Measurements from ENCODE around the gene GSTM5. TPM values are rescaled to one million over a fixed set of nuclear protein-coding genes. Genes with fewer than 3 reads are reported as not detected.

The GSTM5 gene
- total and polyA plus RNA-seq, 2 of the 8 experiments (the other 6 are each of a cell fraction or from before 2014, with no cell fraction given), result 0.24 to 0.89 TPM

- Histone ChIP-seq H3K36me3 (ENCODE audit: control insufficient read depth in 2 of 4, insufficient read depth in 4 of 4, low read length in 3 of 4) (no peaks in the 10 kb centered on the region), H3K4me2 (ENCODE audit: insufficient read depth in 1 of 2, low read depth in 2 of 2, low read length in 2 of 2) (no peak overlapping the region), H4K20me1 (replicated peaks in 1 of 2; ENCODE audit: control insufficient read depth in 1 of 2, insufficient read depth in 2 of 2, low read length in 2 of 2) (no peaks in the 10 kb centered on the region), H2BK15ac (ENCODE audit: low read length) (no peak overlapping the region), H3K23ac (ENCODE audit: insufficient read length) (no peak overlapping the region), H3K27ac (ENCODE audit: low read depth, low read length) (no peak overlapping the region), H3K4ac (replicated peaks; ENCODE audit: insufficient read length, low read depth, low read length) (no peak overlapping the region), H2AFZ (ENCODE audit: low read length) (no peak overlapping the region), H3K4me1 (replicated peaks in 1 of 4; ENCODE audit: control insufficient read depth in 3 of 4, insufficient read depth in 4 of 4, low read length in 3 of 4) (no peaks in the 10 kb centered on the region), H3K9ac (replicated peaks in 1 of 4; ENCODE audit: extremely low read depth in 1 of 4, low read depth in 3 of 4, low read length in 3 of 4) (no peak overlapping the region), H3K79me2 (ENCODE audit: control insufficient read depth in 1 of 2, insufficient read depth in 2 of 2, low read length in 2 of 2) (no peaks in the 10 kb centered on the region), H2BK20ac (ENCODE audit: low read length) (no peak overlapping the region), H3K23me2 (ENCODE audit: low read depth, low read length) (no peaks in the 10 kb centered on the region), H2AK5ac (ENCODE audit: low read depth, low read length) (no peak overlapping the region), H3K27me3 (replicated peaks in 1 of 4; ENCODE audit: control insufficient read depth in 3 of 4, extremely low read depth in 1 of 4, insufficient read depth in 3 of 4, low read length in 3 of 4) (no peaks in the 10 kb centered on the region), H3K18ac (ENCODE audit: extremely low read depth, low read length) (no peak overlapping the region), H4K91ac (replicated peaks; ENCODE audit: insufficient read length, low read length) (no peak overlapping the region), H3K79me1 (ENCODE audit: low read depth, low read length) (no peaks in the 10 kb centered on the region), H2BK5ac (ENCODE audit: low read depth, low read length) (no peak overlapping the region), H3K9me3 (ENCODE audit: insufficient read depth in 2 of 2, low read depth in 1 of 2, low read length in 1 of 2) (no peaks in the 10 kb centered on the region), H4K8ac (ENCODE audit: extremely low read depth, insufficient read depth, low read length) (no peak overlapping the region), H3K14ac (ENCODE audit: insufficient read length) (no peak overlapping the region), H2BK120ac (replicated peaks; ENCODE audit: low read depth, low read length) (no peak overlapping the region), H4K5ac (ENCODE audit: insufficient read length, low read depth, low read length) (no peak overlapping the region), H3K4me3 (ENCODE audit: extremely low read depth in 1 of 4, insufficient read depth in 2 of 4, low read depth in 3 of 4, low read length in 4 of 4) (no peak overlapping the region), H3K56ac (replicated peaks; ENCODE audit: insufficient read length, low read depth, low read length) (no peak overlapping the region), H2BK12ac (ENCODE audit: low read depth, low read length) (no peak overlapping the region)
- no peak for DNase-seq (ENCODE audit: low read depth in 1 of 2, low spot score in 2 of 2)
- ChIA-PET POLR2A (ENCODE audit: partially characterized antibody) (no interaction called here), CTCF (ENCODE audit: partially characterized antibody) (interaction anchor here (1.0 to 7.4 kb wide), 4 partner anchors 16 to 68 kb away, joined by 3 to 51 read pairs (median 4); no protein-coding TSS in a partner anchor)
- no peak for FAIRE-seq
- no peak for TF ChIP-seq SIRT6 (IDR thresholded peaks at IDR 0.05; ENCODE audit: low read length)
- no peak for TF ChIP-seq ATF3 (IDR thresholded peaks at IDR 0.05; ENCODE audit: insufficient read depth, low read depth, low read length)
- no peak for TF ChIP-seq SAP30 (IDR thresholded peaks at IDR 0.05; ENCODE audit: insufficient read depth, insufficient replicate concordance, low read length)
- TF ChIP-seq, protein P1, sequence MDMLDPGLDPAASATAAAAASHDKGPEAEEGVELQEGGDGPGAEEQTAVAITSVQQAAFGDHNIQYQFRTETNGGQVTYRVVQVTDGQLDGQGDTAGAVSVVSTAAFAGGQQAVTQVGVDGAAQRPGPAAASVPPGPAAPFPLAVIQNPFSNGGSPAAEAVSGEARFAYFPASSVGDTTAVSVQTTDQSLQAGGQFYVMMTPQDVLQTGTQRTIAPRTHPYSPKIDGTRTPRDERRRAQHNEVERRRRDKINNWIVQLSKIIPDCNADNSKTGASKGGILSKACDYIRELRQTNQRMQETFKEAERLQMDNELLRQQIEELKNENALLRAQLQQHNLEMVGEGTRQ (IDR thresholded peaks at IDR 0.05; ENCODE audit: low read length), result no peak
- no peak for TF ChIP-seq SUZ12 (IDR thresholded peaks at IDR 0.05; ENCODE audit: low read length)
- no peak for TF ChIP-seq MAX (IDR thresholded peaks at IDR 0.05)
- 94% methylated on average over 5 of the region's 5 CpGs; no CpG with 5 or more reads in 1 of the 2 experiments for WGBS, 2 experiments (ENCODE audit: extremely low coverage in 1 of 2, insufficient coverage in 1 of 2, insufficient read length in 1 of 2, insufficient replicate concordance in 2 of 2, low coverage in 1 of 2, low lambda C conversion rate in 2 of 2, missing lambda C conversion rate in 1 of 2)
Observed at GRCh38 chr1:109721042-109721441, 9.0 kb downstream of the GSTM5 start.

All from H1 (cell line).